Stomach (tissue), 9 donors: ENCODE data around the gene CHMP3. TPM values are rescaled to one million over a fixed set of nuclear protein-coding genes. Genes with fewer than 3 reads are reported as not detected.

Source experiments
- DNase-seq, 2 donors: peaks; one replicate each; pipeline versions ENCODE4 v3.0.0 to v3.0.0-alpha.2; 2013 to 2019
- H3K27ac ChIP-seq, 5 donors: fragments of 200-600 bp in 4 of 5; sonication (generic) in 4 of 5; one replicate each; pipeline ENCODE4 v1.5.1; 2013 to 2019; ENCODE audit warnings: mild to moderate bottlenecking in 1 of 5, moderate library complexity in 1 of 5
- H3K27me3 ChIP-seq, 3 donors: fragments of 200-600 bp; sonication (generic); one replicate each; pipeline ENCODE4 v1.5.1; 2017 to 2019; ENCODE audit warnings: mixed run types in 1 of 3
- H3K36me3 ChIP-seq, 4 donors: fragments of 200-600 bp; sonication (generic); 1 replicate in 3 of 4; 2 replicates in 1 of 4; pipeline ENCODE4 v1.5.1; 2016 to 2019
- H3K4me1 ChIP-seq, 4 donors: fragments of 200-600 bp; sonication (generic); one replicate each; pipeline ENCODE4 v1.5.1; 2016 to 2019
- H3K4me3 ChIP-seq, 4 donors: fragments of 200-600 bp; sonication (generic) in 3 of 4; one replicate each; pipeline ENCODE4 v1.5.1; 2016 to 2019; ENCODE audit warnings: mild to moderate bottlenecking in 1 of 4
- H3K9me3 ChIP-seq, 4 donors: fragments of 200-600 bp; sonication (generic); one replicate each; pipeline ENCODE4 v1.5.1; 2016 to 2019
- CTCF ChIP-seq, 7 experiments: fragments of 450-650 bp in 4 of 7; fragments of 200-600 bp in 3 of 7; sonication (generic) in 3 of 7; IDR thresholded peaks; one replicate each; pipeline ENCODE4 v1.5.1; 2016 to 2019; ENCODE audit warnings: antibody characterized with exemption in 7 of 7, control low read depth in 2 of 7, mild to moderate bottlenecking in 1 of 7
- EP300 ChIP-seq: sonication (generic); formaldehyde crosslinking; IDR thresholded peaks from one replicate; pipeline ENCODE4 v1.6.1; 2017; ENCODE audit warnings: antibody characterized with exemption
- POLR2A ChIP-seq, 4 donors: fragments of 450-650 bp; IDR thresholded peaks; one replicate each; pipeline ENCODE4 v1.6.1; 2016; ENCODE audit warnings: antibody characterized with exemption in 4 of 4, control low read depth in 2 of 4, mild to moderate bottlenecking in 1 of 4, moderate library complexity in 1 of 4
- POLR2AphosphoS5 ChIP-seq, 3 donors: sonication (generic); formaldehyde crosslinking; IDR thresholded peaks; one replicate each; pipeline ENCODE4 v1.6.1; 2016; ENCODE audit warnings: antibody characterized with exemption in 3 of 3
- WGBS, 5 donors: extraction: QIAGEN DNeasy Blood & Tissue Kit in 3 of 5; methylation state at CpG; one replicate each; pipeline versions ENCODE4 v1.1.5 to v1.1.7; 2013 to 2018; 5-methylcytosine and 5-hydroxymethylcytosine counted together
- intact Hi-C: fragments of 100-400 bp; cut with DNase I; formaldehyde crosslinking; loops from one replicate; pipeline ENCODE4 v1.15.1; 2023; ENCODE audit warnings: low total_unique reads
- polyA plus RNA-seq, 3 donors: library from polyadenylated mRNA; stranded (reverse); fragments of 200-250 nt; gene quantifications; one replicate each; pipeline ENCODE4 v1.2.3, GENCODE V29; 2013
- total RNA-seq, 5 donors: library from RNA; depleted of rRNA; stranded (reverse); fragments of >200 nt; gene quantifications; one replicate each; pipeline versions ENCODE4 v1.1.0 to v1.2.3, GENCODE V29; 2014 to 2016
- donor health status: healthy with polysubstance abuse.
- donor health status: Bipolar disorder and iron deficiency.
- donor health status: healthy.

CHMP3 gene
- total and polyA plus RNA-seq, 8 donors = 25.7 to 158 (median 87.4) TPM

- peaks cover 55 to 100% (median 100%) of the 10 kb centered on the region in 4 donors for H3K36me3 ChIP-seq
- intact Hi-C loops = no loop called here
- peaks cover 0 to 36% (median 31%) of the 10 kb centered on the region in 4 donors for H3K4me1 ChIP-seq
- WGBS, 5 donors = 95 to 98% (median 97%) methylated on average over 3 of the region's 3 CpGs
- no peaks in the 10 kb centered on the region for H3K9me3 ChIP-seq
- H3K27me3 ChIP-seq = no peaks in the 10 kb centered on the region
- DNase-seq = no peak
- no peak overlapping the region for H3K27ac ChIP-seq
- TF ChIP-seq EP300 (no peak), POLR2AphosphoS5 (IDR thresholded peaks at IDR 0.05) (no peak), POLR2A (IDR thresholded peaks at IDR 0.05) (no peak), CTCF (IDR thresholded peaks at IDR 0.05) (no peak)
- no peak overlapping the region for H3K4me3 ChIP-seq
These were observed 78.9 kb downstream of the CHMP3 start for GRCh38 chr2:86484385-86484784.

- Histone ChIP-seq H3K36me3 (peaks cover 52 to 100% (median 100%) of the 10 kb centered on the region in 4 donors), H3K4me1 (peaks cover 0 to 44% (median 35%) of the 10 kb centered on the region in 4 donors), H3K9me3 (no peaks in the 10 kb centered on the region), H3K27ac (peak overlapping the region in 2 of 5 donors; percentile 37 to 44), H3K4me3 (no peak overlapping the region), H3K27me3 (no peaks in the 10 kb centered on the region)
- DNase-seq = no peak
- intact Hi-C loops = no loop called here
- 88 to 93% (median 91%) methylated on average over 3 of the region's 3 CpGs for WGBS, 5 donors
- TF ChIP-seq EP300 = no peak
- TF ChIP-seq POLR2AphosphoS5 (IDR thresholded peaks at IDR 0.05) = no peak
- TF ChIP-seq POLR2A (IDR thresholded peaks at IDR 0.05) = no peak
- TF ChIP-seq CTCF (IDR thresholded peaks at IDR 0.05) = no peak
These were observed 81.2 kb downstream of the CHMP3 start for GRCh38 chr2:86482034-86482433.

- intact Hi-C loops = no loop called here
- H3K27me3 ChIP-seq = no peaks in the 10 kb centered on the region
- peak; percentile 18 to 57 for DNase-seq
- TF ChIP-seq EP300 = no peak
- peak in 1 of 3 donors; percentile 61 for TF ChIP-seq POLR2AphosphoS5 (IDR thresholded peaks at IDR 0.05)
- TF ChIP-seq CTCF (IDR thresholded peaks at IDR 0.05) = no peak
- TF ChIP-seq POLR2A (IDR thresholded peaks at IDR 0.05) = no peak
- no peaks in the 10 kb centered on the region for H3K9me3 ChIP-seq
- peaks cover 42 to 100% (median 98%) of the 10 kb centered on the region in 4 donors for H3K36me3 ChIP-seq
- peak overlapping the region in 3 of 5 donors; percentile 7 to 52 (median 26) for H3K27ac ChIP-seq
- WGBS, 5 donors = 18 to 37% (median 28%) methylated on average over 7 of the region's 7 CpGs
- H3K4me1 ChIP-seq = peaks cover 5 to 63% (median 43%) of the 10 kb centered on the region in 4 donors
- H3K4me3 ChIP-seq = no peak overlapping the region
These were observed 83.1 kb downstream of the CHMP3 start for GRCh38 chr2:86480105-86480504.

- Histone ChIP-seq H3K4me3 (no peak overlapping the region), H3K36me3 (peaks cover 37 to 100% (median 98%) of the 10 kb centered on the region in 4 donors), H3K27me3 (no peaks in the 10 kb centered on the region), H3K27ac (peak overlapping the region in 2 of 5 donors; percentile 7 to 25), H3K4me1 (peaks cover 5 to 53% (median 34%) of the 10 kb centered on the region in 4 donors), H3K9me3 (no peaks in the 10 kb centered on the region)
- peak in 1 of 2 donors; percentile 22 for DNase-seq
- intact Hi-C loops = no loop called here
- TF ChIP-seq POLR2AphosphoS5 (IDR thresholded peaks at IDR 0.05) = peak in 1 of 3 donors; percentile 11
- TF ChIP-seq CTCF (IDR thresholded peaks at IDR 0.05) = no peak
These were observed 85.9 kb downstream of the CHMP3 start for GRCh38 chr2:86477349-86477748.
